ENCODE results near the gene SLC38A10.

The SLC38A10 gene

DNA sequence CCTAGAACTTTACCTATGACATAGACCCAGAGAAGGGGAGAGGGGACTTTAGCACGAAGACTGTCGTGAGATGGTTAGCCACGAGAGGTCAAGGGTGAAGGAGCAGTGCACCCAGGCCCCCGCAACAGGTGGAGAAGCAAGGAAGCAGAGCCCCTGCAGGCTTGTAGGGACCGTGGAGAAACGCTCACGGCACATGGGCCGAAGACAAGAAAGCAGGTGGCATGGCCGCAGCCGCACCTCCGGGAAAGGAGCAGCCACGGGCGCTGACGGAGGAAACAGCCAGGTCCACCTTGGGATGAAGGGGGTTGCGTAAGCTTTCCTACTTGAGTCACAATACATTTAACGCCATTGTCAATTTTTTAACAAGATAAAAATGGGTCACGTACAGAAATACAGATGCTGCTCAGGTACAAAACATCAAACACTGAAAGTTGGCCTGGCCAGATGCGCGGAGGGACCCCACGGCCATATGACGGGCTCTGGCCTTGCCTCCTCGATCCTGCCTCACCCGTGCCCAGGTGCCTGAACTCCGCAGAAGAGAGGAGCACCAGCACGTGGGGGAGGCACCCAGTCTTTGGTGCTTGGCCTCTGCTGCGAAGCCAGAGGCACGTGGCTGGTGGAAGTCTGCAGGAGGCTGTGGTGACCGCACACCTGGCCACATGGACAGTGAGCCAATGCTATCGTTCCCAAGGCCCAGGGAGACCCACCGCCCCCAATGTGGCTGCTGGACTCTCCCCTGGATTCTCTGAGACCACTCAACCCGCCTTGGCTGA is 21.2 kb downstream of the SLC38A10 start:
- no peak for DNase-seq

GRCh38 chr17:81272616-81273015 is 22.5 kb downstream of the SLC38A10 start:
- no peak for DNase-seq

- DNase-seq: no peak
These were observed 23.9 kb downstream of the SLC38A10 start for GRCh38 chr17:81271226-81271625.

- no peak for DNase-seq
These were observed 24.8 kb downstream of the SLC38A10 start for GRCh38 chr17:81270279-81270678.

DNA sequence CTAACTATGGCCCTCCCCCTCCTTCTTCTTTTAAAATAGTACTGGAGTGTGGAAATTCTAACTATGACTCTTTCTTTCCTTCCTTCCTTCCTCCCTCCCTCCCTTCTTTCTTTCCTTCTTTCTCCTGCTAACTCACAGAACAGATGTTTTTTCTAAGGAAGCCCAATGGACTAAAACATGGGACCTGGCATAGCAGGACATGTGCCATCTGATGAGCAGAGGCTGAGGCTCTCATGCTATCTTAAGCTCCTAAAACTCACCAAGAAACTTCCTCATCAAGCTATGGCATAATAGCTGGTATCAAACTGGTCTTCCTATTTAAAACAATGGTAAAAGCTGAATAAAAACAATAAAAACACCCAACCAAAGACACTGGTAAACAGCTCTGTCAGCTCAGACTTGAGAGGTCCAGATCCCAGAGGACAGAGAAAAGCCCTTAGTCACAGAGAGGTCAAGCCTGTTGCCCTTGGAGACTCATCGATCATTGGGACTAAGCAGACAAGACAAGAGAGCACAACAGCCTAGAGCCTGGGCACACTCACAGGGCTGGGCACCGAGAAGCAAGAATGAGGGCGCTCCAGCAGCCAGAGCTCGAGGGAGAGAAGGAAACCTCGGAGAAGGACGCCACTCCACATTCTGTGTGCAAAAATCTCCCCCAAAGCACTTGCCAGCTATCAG is 27.6 kb downstream of the SLC38A10 start:
- DNase-seq: no peak

DNA sequence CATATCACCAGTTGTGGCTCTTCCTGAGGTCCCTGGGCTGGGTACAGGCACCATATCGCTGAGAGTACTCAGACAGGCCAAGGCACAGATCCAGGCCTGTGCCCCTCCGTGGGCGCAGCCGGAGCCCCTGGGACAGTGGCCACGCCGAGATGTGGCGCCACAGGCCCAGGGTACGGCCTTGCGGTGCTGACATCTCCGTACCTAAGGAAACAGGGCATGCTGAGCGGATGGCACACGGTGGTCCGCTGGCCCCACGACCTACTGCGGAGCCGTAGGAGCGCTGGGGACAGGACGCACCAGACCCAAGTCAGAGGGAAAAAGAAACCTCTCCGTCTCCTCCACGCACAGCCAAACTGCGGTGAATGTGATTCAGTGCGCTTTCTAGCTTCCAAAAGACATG is 29.5 kb downstream of the SLC38A10 start:
- DNase-seq: no peak

- no peak for DNase-seq
These were observed 30.5 kb downstream of the SLC38A10 start for GRCh38 chr17:81264640-81265039.

DNA sequence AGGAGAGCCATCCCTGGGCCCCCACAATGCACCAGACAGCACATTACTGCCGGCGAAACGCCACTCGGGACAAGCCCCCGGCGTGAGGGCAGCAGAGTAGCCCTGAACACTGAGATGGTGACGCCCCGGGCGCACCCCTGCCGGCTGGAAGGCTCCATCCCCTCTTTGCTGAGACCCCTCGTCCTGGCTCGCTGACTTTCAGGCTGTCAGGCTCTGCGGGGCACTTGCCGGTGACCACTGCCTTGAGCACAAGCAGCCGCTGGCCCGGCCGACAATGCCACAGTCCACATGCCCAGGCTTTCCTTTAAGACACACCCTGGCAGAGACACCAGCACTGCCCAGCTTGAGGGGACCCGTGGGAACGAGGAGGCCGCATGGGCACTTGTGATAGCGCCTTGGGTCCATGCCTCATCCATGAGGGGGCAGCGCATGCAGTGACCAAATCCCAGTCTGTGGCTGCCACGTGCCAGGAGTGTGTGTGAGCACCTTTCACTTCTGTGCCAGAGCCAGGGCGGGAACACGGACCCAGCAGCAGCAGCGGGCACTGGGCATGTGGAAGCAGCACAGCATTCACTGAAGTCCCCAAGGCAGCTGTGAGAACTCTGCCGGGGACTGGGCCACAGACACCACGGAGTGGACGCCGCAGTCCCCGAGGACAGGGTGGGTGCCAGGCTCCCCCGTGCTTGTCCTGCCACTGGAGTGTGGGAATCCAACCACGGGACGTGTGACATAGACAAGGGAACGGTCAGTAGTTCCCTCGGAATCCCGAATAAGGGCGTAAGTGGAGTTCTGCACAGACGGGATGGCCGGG is 31.5 kb downstream of the SLC38A10 start:
- no peak for DNase-seq

DNA sequence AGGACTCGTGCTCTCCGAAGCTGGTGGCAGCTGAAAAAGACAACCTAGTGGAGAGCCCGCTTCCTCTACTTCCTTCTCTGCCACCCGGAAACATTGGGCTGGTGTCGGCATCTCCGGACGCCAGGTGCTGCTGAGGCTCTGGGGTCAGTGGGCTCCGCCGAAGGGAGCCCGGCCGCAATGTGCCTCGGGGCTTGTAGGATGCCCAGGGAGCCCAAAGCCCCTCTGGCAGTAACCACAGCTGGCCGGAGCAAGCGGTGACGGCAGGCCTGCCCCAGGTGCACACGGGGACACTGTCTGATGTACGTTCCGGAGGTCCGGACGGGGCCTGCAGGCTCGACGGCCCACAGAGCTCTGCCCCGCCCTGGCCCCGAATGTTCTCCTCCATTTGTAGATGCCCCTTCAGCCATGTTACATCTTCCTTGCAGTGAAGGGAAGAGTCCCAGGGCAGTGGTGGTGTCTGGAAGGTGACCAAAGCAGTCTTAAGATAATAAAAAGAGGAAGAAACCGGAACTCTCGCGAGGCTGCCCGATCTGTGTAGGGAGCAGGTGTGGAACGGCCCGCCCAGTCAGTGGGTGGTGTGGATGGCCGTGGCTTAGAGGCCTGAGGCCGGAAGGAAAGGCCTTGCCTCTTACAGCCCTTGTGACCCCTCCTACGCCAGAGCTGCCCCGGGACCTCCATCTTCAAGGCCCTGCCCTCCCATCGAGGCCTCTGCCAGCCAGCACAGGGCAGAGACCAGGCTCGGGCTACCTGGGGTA is 33.3 kb downstream of the SLC38A10 start:
- no peak for DNase-seq

- no peak for DNase-seq
These were observed 34.0 kb downstream of the SLC38A10 start for GRCh38 chr17:81261096-81261495.

- DNase-seq: no peak
These were observed 34.5 kb downstream of the SLC38A10 start for GRCh38 chr17:81260641-81261040.

GRCh38 chr17:81260171-81260570 is 34.9 kb downstream of the SLC38A10 start:
- DNase-seq: no peak

DNA sequence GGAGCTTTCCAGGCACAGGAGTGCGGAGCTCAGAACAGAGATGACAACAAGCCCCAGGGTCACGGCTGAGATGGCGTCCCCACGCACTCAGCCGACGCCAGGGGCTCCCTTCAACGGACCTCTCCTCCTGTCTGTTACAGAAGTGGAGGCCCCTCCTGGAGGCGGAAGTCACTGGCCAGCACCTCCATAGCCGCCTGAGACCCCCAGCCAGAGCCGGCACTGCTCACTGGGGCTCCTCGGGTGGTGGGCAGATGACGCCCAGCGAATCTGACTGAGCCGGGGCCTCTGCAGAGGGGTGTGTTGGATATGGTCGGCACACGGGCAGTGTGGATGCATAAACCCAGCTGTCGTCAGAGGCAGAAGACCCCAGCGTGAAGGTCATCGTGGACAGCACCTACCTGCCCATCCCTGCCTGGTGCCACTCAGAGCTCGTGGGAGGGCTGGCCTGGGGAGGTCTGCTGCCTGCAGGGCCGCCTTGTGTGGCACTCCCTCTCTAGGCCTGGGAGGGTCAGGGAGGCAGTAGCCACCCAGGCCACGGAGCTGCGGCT is 36.0 kb downstream of the SLC38A10 start:
- no peak for DNase-seq

GRCh38 chr17:81258292-81258691 is 36.8 kb downstream of the SLC38A10 start:
- DNase-seq: no peak

DNA sequence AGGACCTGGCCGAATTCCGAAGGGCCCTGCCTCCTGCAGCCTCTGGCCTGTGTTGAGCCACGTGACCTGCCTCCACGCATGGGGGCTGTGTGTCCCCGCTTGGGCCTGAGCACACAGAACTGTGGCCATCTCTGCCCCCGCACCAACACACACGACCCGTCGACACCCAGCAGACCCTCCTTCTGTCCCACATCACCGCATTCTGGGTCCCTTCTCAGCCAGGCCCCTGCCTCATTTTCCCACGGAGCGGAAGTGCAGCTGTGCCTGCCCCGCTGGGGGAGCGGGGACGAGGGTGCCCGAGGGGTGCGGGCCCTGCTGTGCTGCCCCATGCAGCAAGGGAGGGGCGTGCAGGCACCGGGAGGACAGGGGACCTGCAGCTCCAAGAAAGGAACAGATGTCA is 37.6 kb downstream of the SLC38A10 start:
- no peak for DNase-seq

DNA sequence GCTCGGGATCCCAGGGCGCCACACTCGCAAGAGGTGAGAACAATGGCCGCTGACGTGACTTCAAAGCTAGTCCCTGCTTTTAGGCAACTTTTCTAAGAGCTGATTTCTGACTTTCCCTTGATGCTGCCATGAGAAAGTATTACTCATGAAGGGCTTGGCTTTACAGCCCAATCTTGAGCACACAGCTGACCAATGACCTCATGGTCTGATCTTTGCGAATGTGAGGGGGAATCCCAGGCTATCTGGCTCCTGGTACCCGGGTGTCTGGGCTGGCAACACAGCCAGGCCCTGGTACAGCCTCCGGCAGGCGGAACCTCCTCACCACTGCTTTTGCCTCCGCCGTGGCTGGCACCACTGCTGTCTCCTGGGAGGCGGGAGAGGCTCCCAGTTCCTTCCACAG is 38.5 kb downstream of the SLC38A10 start:
- no peak for DNase-seq

DNA sequence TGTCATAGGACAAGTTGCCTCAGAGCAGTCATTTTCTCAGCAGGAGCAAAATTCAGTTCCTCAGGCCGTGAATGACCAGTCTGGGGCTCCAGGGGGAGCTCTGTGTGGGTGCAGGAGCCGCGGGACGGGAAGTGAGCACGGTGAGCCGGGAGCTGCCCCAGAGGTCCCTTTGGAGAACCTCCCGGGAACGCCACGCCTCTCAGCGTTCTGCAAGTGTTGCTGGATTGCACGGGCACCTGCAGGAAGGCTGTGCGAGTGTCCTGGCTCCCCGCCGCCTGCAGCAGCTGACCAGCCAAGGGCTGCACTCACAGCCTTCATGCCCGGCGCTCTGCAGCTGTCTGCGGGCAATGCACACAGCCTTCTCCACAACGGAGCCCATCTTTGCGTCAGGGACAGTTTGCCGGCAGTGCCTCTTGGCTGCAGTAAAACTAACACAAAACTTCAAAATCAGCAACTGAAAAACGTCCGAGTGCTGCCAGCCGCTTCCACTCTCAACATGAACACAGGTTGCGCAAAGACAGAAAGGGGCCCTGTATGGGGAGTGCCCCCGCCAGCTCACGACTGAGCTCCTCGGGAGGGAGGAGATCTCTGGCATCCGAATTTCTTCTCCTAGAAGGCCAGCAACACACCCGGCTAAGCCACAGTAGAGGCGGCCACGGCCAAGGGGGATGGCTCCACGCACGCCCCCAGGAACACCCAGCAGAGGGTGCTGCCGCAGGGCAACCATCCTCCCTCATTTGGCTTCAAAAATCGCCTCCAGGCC is 40.0 kb downstream of the SLC38A10 start:
- peak; percentile 98 for DNase-seq

DNA sequence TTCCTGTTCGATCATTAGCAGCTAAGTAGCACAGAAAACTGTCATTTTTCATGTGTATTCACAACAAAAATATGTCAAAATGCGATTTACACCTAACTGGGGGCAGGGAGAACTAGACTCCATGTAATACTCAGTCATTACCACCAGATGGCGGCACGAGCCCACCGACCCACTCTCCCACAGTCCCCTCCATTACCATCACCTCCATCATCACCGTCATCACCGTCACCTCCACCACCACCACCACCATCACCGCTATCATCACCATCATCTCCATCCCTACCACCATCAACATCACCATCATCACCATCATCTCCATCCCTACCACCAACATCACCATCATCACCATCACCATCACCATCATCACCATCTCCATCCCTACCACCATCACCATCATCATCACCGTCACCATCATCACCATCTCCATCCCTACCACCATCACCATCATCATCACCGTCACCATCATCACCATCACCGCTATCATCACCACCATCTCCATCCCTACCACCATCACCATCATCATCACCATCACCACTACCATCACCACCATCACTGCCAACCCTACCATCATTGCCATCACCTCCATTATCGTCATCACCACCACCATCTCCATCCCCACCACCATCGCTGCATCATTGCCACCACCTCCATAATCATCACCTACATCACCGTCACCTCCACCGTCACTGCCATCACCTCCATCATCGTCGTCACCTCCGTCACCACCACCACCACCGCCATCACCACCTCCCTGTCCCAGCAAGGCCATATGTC is 41.6 kb downstream of the SLC38A10 start:
- peak; percentile 31 for DNase-seq

DNA sequence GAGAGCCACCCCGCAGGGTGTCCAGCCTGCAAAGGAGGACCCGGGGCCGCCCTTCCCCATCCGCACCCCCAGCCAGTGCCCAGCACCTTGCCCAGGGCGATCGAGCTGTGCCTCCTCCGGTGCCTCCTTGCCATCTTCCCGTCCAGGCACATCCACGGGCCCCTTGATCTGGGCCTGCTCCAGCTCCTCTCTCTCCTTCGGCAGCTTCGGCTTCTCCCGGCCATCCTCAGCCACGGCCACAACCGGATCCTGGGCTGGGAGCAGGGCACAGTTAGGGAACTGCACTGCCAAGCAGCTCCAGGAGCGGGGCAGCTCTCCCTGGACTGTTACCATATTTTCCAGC is 42.1 kb downstream of the SLC38A10 start:
- DNase-seq: no peak

DNA sequence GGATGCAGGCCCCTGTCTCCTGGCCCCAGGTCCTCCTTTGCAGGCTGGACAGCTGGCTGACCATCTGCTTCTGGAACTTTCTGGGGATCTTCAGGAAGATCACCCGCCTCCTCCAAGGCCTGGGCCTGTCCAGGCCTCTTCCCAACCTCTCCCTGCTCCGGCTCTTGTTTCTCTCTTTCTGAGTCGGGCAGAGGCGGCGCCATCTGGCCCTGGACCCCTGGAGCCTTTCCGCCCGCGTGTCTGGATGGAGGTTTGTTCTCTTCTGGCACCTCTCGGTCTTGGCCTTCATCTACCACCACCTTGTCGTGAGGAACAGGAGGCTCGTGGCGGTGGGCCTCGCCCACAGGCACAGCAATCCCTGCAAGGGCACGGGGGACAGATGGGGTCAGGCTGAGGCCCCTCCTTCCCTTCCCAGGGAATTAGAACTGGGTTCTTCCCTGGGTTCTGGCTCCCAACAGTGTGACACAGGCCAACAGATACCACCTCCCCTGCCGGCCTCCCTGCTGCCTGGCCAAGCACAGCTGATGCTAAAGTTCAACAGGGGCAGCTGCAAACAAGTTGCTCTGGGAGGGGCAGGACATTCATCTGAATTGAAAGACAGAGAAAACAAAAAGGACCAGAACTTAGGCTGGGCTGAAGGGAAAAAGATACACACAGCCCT is 42.7 kb downstream of the SLC38A10 start:
- peak; percentile 25 for DNase-seq

All from COR-L47 (cell line).